GM19035 (cell line): ENCODE data around the gene RASAL1.
"Not testable (repeated sequence)": the region's sequence is repeated elsewhere in the genome, so short reads cannot be mapped to it uniquely, and the experiment has no call there.

Source experiments
- ATAC-seq: cut with Tn5 transposase; IDR thresholded peaks from one replicate; pipeline ENCODE4 v1.9.1; 2021; ENCODE audit not compliant: unreplicated experiment

Gene RASAL1

DNA sequence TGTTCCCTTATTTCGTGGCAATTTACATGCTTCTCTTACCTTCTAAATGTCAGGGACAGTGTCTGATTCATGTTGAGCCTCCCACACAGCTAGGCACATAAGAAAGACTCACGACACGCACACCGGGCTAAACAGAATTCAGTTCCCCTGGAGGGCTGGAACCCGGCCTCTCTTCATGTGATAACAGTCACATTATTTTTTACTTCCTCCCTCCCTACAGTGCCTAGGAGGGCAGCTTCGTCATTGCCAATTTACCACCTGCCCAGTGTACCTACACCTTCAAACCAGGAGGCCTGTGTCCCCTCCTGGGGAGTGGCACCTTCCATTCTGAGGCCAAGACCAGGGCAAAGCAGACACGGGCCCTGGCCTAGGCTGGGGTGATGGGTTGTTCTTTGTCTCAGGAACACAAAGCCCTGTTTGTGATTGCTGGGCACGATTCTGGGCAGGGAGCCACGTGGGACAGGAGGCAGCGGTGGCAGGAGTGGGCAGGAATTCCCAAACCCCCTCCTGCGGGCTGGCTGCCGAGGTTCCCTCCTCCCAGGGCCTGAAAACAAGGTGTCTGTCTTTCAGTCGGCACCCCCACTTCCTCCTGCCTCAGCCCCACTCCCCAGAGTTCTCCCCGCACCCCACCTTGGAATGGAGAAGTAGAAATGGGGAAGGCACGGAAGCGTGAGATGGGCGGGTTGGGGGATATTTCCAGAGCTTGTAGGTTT is 6.8 kb upstream of the RASAL1 start:
- no peak for ATAC-seq

- not testable (repeated sequence) for ATAC-seq
Measured at GRCh38 chr12:113141716-113142115, 6.2 kb upstream of the RASAL1 start.

DNA sequence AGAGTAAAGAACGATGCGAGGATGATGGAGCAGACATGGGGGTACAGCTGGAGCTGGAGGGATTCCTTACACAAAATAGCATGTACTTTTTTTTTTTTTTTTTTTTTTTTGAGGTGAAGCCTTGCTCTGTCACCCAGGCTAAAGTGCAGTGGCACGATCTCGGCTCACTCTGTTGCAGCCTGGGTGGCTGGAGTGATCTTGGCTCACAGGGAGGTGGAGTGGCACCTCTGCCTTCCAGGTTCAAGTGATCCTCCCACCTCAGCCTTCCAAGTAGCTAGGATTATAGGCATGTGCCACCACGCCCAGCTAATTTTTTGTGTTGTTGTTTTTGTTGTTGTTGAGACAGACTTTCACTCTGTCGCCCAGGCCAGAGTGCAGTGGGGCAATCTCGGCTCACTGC is 5.1 kb upstream of the RASAL1 start:
- no peak for ATAC-seq

- ATAC-seq = no peak
Measured at GRCh38 chr12:113138826-113139225, 3.3 kb upstream of the RASAL1 start.

DNA sequence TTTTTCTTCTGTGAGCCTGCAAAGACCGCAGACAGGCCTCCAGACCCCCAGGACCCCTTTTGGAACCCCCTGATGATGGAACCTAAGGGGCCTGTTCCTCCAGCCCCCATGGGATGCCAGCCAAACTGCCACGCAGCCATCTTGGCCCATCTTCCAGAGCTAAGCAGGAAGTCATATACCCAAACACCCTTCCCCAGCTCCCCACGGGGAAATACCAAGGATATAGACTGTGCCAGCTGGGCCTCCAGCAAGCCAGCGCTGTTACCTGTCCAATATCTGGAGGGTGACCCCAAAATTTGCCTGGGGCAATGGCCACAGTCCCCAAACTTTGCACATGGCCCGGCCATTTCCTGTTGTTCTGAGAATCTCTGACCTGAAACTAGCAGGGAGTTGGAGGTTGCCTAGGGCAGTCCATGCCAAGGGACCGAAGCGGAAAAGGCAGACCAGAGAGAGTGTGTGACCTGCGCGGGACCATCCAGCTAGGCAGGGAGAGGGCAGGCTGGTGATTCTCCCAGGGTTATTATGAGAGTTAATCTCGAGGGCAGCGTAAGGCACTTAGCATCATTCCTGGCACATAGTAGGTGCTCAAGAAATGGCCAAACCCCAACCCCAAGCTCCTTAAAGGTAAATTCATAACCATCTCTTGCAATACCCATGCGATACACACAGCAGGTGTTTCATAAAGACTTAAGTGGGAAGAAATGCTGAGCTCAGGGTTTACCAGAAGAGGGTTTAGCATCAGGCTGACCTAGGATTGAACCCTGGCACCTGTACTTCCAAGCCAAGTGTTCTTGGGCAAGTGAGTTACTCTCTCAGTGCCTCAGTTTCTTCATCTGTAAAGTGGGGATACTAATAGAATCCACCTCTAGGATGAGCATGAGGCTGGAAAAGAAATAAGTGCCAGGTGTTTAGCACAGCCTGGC is 2.6 kb upstream of the RASAL1 start:
- no peak for ATAC-seq

GRCh38 chr12:113136990-113137511 is 1.5 kb upstream of the RASAL1 start:
- no peak for ATAC-seq

- ATAC-seq = no peak
Measured at GRCh38 chr12:113136128-113136989, 798 bp upstream of the RASAL1 start.

GRCh38 chr12:113134521-113134951 is 1.0 kb downstream of the RASAL1 start:
- ATAC-seq = no peak

DNA sequence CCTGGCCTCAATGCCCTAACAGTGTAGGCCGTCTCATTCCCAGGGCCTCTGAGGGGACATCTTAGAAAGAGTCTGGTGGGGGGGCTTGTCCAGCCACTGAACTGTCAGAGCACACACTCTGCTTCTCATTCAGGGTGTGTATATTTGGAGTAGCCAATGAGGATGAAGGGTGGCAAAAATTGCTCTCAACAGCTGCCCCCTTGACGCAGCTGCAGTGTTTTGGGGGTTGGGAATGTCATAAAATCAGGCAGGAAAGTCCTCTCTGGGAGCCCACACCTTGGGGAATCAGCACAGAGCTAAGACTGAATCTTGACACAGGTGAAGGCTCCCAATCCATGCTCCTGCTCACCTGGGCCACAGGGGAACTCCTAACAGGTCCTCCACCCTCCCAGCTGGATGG is 1.5 kb downstream of the RASAL1 start:
- ATAC-seq = no peak

DNA sequence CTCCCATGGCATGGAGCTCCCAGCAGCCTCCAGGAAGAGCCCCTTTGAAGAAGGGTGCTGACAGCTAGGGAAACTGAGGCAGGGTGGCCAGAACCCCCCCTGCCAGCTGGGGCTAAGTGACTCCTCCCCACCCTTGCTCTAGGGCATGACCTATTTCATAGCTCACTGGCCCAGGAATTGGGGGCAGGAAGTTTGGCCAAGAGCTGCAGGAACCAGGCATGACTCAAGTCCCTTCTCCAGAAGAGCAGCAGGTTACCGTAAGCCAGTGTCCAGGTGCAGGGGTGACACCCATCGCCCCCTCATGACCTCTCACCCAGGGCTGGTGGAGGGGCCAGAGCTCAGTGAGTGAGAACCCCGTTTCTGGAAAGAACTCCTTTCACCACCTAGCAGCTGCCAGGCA is 1.9 kb downstream of the RASAL1 start:
- ATAC-seq = no peak

DNA sequence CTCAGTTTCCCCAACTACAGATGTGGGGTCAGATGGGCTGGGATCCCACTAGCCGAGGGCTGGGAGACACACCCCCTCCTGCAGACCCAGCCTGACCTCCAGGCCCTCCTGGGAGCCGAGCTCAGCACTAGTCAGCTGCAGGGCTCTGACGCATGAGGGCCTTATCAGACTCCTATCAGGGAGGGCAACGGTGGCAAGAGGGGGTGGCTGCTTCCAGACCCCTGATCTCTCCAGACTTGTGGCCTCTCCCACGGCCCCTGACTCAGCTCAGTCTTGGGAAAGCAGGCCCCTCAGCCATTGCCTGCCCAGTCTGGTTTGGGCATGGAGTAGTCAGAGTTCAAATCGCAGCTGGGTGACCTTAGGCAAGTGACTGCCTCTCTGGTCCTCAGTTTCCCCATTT is 2.5 kb downstream of the RASAL1 start:
- no peak for ATAC-seq

DNA sequence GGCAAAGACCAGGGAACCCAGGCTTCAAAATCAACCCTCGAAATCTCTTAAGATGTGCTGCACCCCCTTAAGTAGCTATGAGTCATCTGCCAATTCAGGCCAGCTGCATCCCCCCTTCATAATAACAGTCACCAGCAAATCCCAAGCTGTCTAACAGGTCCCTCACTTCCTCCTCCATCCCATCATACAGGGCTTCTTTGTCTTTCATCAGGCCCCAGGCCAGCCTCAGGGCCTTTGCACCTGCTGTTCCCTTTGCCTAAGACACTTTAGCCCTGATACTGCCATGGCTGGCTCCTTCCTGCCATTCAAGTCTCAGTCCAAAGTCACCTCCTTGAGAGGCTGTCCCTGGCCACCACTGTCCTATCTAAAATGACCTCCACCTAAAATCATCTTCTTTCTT is 4.0 kb downstream of the RASAL1 start:
- ATAC-seq = no peak

- ATAC-seq = no peak
Measured at GRCh38 chr12:113130457-113131135, 5.0 kb downstream of the RASAL1 start.

GRCh38 chr12:113129664-113130456 is 5.7 kb downstream of the RASAL1 start:
- no peak for ATAC-seq

DNA sequence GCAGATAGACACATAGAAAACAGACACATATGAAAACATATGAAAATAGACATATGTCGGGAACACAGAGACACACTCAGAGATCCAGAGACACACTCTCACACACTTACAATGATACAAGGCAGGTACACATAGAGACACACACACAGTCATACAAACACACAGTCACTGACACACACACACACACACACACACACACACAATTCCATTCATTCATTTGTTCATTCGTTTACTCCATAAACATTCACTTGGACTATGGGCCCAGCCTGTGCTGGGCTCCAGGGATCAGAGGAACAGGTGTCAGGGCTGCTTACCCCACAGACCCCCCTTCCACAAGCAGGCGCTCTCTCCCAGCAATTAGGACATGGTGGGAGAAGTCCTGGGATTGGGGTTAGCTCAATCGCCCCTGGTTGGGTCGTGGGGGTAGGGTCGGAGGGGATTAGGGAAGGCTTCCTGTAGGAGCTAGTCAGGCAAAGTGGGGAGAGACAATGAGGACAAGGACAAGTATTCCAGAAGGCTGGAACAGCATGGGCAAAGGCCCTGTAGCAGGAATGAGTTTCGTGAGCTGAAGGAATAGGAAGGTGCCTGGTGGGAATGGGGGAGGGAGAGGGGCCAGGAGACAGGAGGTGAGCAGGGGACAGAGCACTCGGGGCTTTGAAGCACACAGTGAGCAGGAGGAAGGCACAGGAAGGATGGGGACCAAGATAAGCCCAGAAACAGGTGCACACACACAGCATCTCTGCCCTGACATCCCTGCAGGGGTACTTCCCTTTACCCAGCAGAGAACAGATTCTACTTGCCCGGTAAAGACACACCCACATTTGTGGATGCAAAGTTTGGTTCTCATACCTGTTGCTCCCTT is 6.5 kb downstream of the RASAL1 start:
- ATAC-seq = no peak

DNA sequence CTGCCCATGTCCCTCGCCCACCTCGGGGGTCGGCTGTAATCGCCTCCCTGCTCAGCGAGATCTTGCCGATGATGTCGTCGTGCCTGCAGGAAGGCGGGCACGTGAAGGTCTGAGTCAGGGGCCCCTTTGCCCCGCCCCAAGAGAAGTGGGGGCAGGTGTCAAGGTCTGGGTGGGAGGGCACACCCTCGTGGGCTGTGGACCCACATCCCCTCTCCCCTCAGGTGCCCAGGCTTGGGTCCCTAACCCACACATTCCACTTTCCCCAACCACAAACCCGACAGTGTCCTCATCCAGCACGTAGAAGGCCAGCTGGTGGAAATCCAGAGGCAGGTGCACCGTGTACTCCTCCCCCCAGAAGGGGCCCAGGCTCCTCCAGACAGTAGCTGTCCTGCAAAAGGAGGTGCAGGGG is 7.8 kb downstream of the RASAL1 start:
- no peak for ATAC-seq

DNA sequence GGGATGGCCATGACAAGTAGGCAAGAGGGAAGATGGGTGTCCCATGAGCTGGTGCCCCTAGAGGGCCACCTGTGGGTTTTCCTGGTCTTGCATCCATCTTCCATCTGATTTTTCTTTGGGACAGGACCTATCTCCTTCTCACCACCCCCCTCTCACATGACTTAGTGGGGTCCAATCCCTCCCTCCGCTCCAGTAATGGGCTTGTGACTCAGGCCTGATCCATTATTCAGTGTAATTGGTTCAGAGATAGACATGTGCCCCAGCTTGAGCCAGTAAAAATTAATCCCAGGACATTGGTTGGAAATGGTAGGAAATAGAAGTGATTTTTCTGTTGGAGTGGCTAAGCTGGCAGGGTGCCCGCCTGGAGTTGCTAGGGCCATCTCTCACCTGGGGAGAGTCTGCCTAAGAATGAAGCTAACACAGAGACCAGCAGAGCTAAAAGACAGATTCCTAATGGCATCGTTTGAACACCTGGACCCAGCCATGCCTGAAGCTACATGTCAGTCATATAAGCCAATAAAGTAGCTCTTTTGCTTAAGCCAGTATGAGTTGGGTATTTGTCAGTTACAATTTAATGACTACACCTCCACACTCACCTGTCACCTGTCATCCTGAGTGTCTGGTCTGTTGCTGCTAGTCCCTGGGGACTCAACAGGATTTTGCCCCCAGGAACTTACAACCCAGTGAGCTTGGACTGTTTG is 14.7 kb downstream of the RASAL1 start:
- no peak for ATAC-seq
